Astrocyte (in vitro differentiated cells and primary cell): ENCODE measurements around the gene ATP8B1.

Experiments used
- EZH2 ChIP-seq: IDR thresholded peaks from 2 replicates; pipeline ENCODE4 v1.6.1; 2012; ENCODE audit warnings: mild to moderate bottlenecking, low read length, inconsistent platforms; ENCODE audit not compliant: insufficient read depth
- TF ChIP-seq, protein P1 (sequence below): IDR thresholded peaks from 2 replicates; pipeline ENCODE4 v1.5.1; 2011; ENCODE audit warnings: low read depth, mild to moderate bottlenecking, inconsistent platforms, low read length, moderate library complexity; ENCODE audit not compliant: insufficient read depth

DNA sequence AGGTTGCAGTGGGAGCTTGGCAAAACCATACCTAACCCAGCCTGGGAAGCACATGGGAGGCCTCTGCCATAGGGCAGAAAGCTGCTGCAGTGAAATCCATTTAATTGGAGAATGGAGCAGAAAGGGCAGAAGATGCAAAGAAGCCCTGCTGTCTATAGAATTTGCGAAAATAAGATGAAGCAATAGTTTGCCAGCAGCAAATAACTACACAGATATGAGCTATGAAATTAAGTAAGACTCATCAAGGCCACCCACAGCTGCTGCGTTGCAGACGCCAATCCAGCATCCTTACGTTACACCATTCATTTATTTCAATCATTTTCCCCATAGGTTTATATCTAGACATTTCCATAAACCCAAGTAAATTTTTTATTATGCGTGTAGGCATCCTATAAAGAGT lies 21.1 kb downstream of the ATP8B1 start:
- TF ChIP-seq, protein P1, sequence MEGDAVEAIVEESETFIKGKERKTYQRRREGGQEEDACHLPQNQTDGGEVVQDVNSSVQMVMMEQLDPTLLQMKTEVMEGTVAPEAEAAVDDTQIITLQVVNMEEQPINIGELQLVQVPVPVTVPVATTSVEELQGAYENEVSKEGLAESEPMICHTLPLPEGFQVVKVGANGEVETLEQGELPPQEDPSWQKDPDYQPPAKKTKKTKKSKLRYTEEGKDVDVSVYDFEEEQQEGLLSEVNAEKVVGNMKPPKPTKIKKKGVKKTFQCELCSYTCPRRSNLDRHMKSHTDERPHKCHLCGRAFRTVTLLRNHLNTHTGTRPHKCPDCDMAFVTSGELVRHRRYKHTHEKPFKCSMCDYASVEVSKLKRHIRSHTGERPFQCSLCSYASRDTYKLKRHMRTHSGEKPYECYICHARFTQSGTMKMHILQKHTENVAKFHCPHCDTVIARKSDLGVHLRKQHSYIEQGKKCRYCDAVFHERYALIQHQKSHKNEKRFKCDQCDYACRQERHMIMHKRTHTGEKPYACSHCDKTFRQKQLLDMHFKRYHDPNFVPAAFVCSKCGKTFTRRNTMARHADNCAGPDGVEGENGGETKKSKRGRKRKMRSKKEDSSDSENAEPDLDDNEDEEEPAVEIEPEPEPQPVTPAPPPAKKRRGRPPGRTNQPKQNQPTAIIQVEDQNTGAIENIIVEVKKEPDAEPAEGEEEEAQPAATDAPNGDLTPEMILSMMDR, result no peak
- TF ChIP-seq EZH2, result no peak
